Central memory CD8-positive, alpha-beta T cell (primary cell): ENCODE data around the gene P2RY14.
A peak's percentile ranks its signal among the peaks of the same experiment; 100 is the strongest.
"Not testable (repeated sequence)": the region's sequence is repeated elsewhere in the genome, so short reads cannot be mapped to it uniquely, and the experiment has no call there.

Experiments used
- ATAC-seq: fragments of 150-1000 bp; cut with Tn5 transposase; replicated peaks from 2 replicates; pipeline ENCODE4 v1.10.0; 2022; ENCODE audit warnings: mild to moderate bottlenecking, moderate FRiP score, moderate number of reproducible peaks; ENCODE audit not compliant: poor library complexity, severe bottlenecking; ENCODE audit errors: extremely low read depth
- DNase-seq, 2 donors: peaks; one replicate each; pipeline ENCODE4 v3.0.0; 2021; ENCODE audit warnings: low spot score in 2 of 2
- H3K27ac Mint-ChIP-seq: one replicate; pipeline ENCODE4 v1.8.0; 2022; ENCODE audit warnings: low read depth, mild to moderate bottlenecking, moderate library complexity, mixed read lengths
- H3K27me3 Mint-ChIP-seq: one replicate; pipeline ENCODE4 v1.8.0; 2022; ENCODE audit warnings: mixed read lengths
- H3K36me3 Mint-ChIP-seq: one replicate; pipeline ENCODE4 v1.8.0; 2022; ENCODE audit warnings: mild to moderate bottlenecking, moderate library complexity, mixed read lengths; ENCODE audit not compliant: insufficient read depth
- H3K4me1 Mint-ChIP-seq: one replicate; pipeline ENCODE4 v1.8.0; 2022; ENCODE audit warnings: mixed read lengths
- H3K4me3 Mint-ChIP-seq: one replicate; pipeline ENCODE4 v1.8.0; 2022; ENCODE audit warnings: mild to moderate bottlenecking, moderate library complexity, mixed read lengths
- H3K9me3 Mint-ChIP-seq: one replicate; pipeline ENCODE4 v1.8.0; 2022; ENCODE audit warnings: mixed read lengths

P2RY14 gene

DNA sequence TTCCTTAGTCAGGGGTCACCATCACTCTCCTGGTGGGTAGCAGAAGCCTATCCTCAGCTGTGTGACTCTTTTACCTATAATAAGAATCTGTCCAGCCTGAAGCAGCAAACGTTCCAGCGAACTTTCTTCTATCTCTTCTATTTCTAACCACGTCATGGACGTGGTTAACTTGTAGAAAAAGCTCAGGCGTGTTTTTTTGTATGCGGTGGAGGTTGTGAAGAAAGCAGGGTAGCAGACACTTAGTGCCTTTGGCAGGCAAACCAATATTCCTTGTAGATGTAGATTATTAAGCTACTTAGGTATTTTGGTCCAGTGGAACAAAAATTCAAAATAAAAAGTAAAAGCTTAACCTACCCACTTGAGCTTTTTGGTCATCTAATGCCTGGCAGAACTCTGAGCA, 43.5 kb downstream of the P2RY14 start:
- ATAC-seq (no peak), DNase-seq (no peak)
- no peak overlapping the region for H3K27ac Mint-ChIP-seq
- H3K36me3 Mint-ChIP-seq = peaks cover 2% of the 10 kb centered on the region
- H3K4me1 Mint-ChIP-seq = peaks cover 11% of the 10 kb centered on the region
- H3K4me3 Mint-ChIP-seq = no peak overlapping the region
- peaks cover 15% of the 10 kb centered on the region for H3K27me3 Mint-ChIP-seq
- no peaks in the 10 kb centered on the region for H3K9me3 Mint-ChIP-seq

DNA sequence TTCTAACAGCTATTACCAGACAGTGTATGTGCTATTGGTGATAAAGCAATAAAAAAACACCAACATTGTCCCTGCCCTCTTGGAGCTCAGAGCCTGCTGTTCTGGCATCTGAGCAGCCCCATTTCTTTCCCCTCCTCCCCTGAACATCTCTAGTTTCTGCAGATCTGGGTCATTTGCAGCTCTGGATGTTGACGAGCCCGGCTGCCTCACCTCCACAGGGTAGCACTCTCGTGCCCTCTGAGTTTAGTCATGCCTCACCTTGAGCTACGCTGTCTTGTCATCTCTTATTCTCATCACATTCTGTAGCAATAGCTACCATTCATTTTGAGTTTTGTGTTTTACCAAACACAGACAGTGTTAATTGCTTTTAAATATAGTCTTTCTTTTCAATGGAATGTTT, 45.4 kb downstream of the P2RY14 start:
- H3K27me3 Mint-ChIP-seq = peaks cover 15% of the 10 kb centered on the region
- H3K36me3 Mint-ChIP-seq = peaks cover 2% of the 10 kb centered on the region
- H3K27ac Mint-ChIP-seq = no peak overlapping the region
- DNase-seq = no peak
- H3K4me3 Mint-ChIP-seq = no peak overlapping the region
- peaks cover 17% of the 10 kb centered on the region for H3K4me1 Mint-ChIP-seq
- no peaks in the 10 kb centered on the region for H3K9me3 Mint-ChIP-seq
- ATAC-seq = no peak

DNA sequence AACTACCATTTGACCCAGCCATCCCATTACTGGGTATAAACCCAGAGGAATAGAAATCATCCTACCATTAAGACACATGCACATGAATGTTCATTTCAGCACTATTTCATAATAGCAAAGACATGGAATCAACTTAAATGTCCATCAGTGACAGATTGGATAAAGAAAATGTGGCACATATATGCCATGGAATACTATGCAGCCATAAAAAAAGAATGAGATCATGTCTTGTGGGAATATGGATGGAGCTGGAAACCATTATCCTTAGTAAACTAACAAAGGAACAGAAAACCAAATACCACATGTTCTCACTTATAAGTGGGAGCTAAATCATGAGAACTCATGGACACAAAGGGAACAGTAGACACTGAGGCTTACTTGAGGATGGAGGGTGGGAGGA, 45.9 kb downstream of the P2RY14 start:
- not testable (repeated sequence) for ATAC-seq, DNase-seq, H3K4me3 Mint-ChIP-seq, H3K27ac Mint-ChIP-seq, H3K9me3 Mint-ChIP-seq, H3K36me3 Mint-ChIP-seq
- H3K27me3 Mint-ChIP-seq = peaks cover 15% of the 10 kb centered on the region
- peaks cover 23% of the 10 kb centered on the region for H3K4me1 Mint-ChIP-seq

DNA sequence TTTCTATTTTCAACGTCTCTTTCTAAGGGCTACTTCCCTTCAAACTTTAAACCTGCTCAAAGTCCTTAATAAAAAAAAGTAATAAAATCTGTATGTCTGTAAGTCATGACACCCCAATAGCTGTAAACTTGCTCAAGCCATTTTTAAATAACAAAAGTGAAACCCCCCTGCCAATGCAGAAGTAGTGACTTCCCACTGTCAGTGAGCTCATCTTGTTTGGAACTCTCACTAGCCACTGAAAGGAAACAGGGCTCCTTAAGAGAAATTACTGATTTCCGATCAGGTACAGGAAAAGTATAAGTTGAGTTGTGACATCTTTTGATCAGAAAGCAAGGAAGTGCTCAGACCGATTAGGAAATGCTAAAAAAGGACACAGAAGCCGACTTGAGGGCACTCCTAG, 47.7 kb downstream of the P2RY14 start:
- H3K4me1 Mint-ChIP-seq = peaks cover 29% of the 10 kb centered on the region

DNA sequence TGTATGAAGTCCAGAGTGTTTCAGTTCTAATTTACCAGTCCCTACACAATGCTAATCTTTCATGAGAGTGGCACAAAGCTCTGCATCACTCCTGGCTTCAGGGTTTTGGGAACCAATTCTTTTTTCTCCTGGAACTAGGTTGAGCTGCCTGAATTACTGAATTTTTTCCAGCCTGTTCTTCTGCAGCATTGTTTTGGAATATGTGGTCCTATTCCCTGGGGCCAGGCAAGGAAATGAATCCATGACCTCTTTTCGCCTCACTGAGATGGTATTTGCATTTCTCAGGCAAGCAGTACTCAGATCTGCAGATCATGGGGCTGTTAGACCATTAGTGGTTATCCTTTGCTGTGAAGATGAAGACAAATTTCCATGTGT, 49.7 kb downstream of the P2RY14 start:
- ATAC-seq (no peak), DNase-seq (no peak)
- H3K4me3 Mint-ChIP-seq = no peak overlapping the region
- no peak overlapping the region for H3K27ac Mint-ChIP-seq
- peaks cover 4% of the 10 kb centered on the region for H3K36me3 Mint-ChIP-seq
- peaks cover 10% of the 10 kb centered on the region for H3K27me3 Mint-ChIP-seq
- H3K4me1 Mint-ChIP-seq = peaks cover 46% of the 10 kb centered on the region
- no peaks in the 10 kb centered on the region for H3K9me3 Mint-ChIP-seq

More for the DNA sequence above, 47.7 kb downstream of the P2RY14 start:
- Mint-ChIP-seq H3K36me3 (peaks cover 4% of the 10 kb centered on the region), H3K27me3 (peaks cover 15% of the 10 kb centered on the region), H3K9me3 (no peaks in the 10 kb centered on the region), H3K27ac (peak overlapping the region; percentile 62), H3K4me3 (no peak overlapping the region)
- ATAC-seq (no peak), DNase-seq (no peak)

DNA sequence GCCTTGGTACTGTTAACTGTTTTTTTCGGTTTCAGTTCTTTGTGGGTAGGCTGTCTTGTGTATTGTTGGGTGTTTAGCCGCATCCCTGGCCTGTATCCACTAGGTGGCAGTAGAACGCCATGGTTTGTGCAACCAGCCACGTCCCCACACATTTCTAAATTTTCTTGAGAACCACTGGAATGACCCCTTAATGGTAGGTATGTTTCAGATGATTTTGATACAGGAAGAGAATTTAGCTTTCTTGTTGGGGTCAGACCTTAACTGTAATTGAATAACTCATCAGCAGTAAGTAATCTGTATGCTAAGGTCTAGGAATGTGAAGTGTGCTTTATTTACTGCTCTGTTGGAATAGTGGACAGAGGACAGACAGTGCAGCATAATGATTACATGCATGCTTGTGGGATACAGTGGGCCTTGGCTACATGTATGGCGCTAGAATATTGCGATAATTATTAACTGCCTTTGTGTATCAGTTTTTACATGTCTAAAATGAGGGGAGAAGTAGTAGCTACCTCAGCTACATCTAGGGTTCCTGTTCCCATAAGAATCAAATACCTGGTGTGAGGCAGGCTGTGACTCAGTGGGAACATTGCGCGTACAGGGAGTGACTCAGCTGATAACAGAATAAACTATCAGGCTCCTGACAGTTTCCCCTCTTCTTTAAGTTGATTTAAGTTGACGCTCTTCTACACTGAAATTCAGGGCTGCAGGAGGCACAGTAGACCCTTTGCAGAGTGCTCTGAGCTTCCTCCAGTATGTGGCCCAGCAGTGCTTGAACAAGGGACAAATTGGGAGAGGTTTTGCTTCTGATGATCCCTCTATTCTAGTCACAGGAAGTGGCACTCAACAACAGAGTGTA, 50.3 kb downstream of the P2RY14 start:
- Mint-ChIP-seq H3K27ac (no peak overlapping the region), H3K4me3 (no peak overlapping the region), H3K9me3 (no peaks in the 10 kb centered on the region), H3K4me1 (peaks cover 46% of the 10 kb centered on the region), H3K36me3 (peaks cover 4% of the 10 kb centered on the region), H3K27me3 (peaks cover 4% of the 10 kb centered on the region)
- ATAC-seq (peak; percentile 68), DNase-seq (peak; percentile 65 to 68)

DNA sequence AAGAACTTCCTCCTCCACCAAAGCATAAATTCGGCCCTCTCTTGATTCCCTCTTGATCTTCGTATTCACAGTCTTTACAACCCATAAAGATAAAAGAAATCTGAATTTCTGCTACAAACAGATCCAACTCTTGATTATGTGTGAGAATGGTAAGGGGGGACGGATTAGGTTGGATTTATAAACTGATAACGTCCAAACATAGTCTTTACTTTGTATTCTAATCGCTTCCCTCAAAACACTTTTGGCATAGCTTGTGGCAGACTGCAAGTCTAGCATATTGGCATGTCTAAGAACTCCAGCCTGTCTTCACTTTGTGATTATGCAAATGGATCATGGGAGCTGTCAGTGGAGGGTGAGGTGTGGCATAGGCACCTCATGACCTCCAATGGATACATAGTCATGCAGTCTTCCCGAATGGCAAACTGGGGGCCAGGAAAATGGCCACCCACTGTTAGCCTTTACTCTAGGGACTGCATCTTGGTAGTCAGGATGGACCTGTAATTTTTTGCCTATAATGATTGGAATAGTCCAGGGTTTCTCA, 51.0 kb downstream of the P2RY14 start:
- Mint-ChIP-seq H3K9me3 (no peaks in the 10 kb centered on the region), H3K4me1 (peaks cover 46% of the 10 kb centered on the region), H3K4me3 (no peak overlapping the region), H3K36me3 (peaks cover 4% of the 10 kb centered on the region), H3K27me3 (no peaks in the 10 kb centered on the region), H3K27ac (no peak overlapping the region)
- DNase-seq (no peak), ATAC-seq (no peak)

DNA sequence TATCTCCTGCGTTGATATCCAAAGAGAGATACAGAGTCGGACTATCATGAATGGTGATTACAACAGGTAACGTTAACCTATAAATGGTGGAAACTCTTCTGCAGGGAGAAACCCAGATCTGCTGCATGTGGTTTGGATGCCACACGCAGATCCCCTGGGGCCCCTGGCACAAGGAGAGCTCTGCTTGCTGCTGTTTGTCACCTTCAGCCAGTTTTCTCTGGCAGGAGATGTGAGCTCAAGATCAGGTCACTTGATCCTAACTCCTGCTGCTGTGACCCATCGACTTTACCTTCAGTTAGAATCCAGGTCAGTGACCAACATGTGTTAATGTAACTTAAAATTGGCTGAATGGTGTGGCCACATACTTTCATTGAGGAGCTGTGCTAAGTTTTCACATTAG, 51.5 kb downstream of the P2RY14 start:
- no peaks in the 10 kb centered on the region for H3K27me3 Mint-ChIP-seq
- ATAC-seq (no peak), DNase-seq (no peak)
- no peak overlapping the region for H3K4me3 Mint-ChIP-seq
- no peak overlapping the region for H3K27ac Mint-ChIP-seq
- H3K4me1 Mint-ChIP-seq = peaks cover 46% of the 10 kb centered on the region
- H3K9me3 Mint-ChIP-seq = no peaks in the 10 kb centered on the region
- peaks cover 4% of the 10 kb centered on the region for H3K36me3 Mint-ChIP-seq

DNA sequence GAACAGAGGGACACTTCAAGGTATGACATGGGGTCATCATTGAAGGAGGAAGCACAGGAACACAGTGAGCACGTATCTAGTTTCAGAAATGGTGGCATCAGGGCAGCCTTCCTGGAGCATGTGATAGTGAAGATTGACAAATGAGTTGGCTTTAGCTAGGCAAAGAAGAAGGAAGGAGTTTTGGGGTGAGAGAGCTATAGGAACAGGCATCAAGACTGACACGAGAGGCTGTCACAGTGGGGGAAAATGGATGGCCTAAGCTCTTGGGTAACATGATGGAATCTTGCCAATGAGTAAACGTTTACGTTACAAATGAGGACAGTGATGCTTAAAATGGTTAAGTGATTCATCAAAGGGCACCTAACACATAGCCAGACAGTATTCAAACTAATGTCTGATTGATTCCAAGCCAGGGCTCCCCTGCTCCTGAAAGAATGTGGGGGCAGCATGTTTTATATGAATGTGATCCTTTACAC, 52.2 kb downstream of the P2RY14 start:
- Mint-ChIP-seq H3K9me3 (no peaks in the 10 kb centered on the region), H3K27me3 (no peaks in the 10 kb centered on the region), H3K4me3 (no peak overlapping the region), H3K4me1 (peaks cover 45% of the 10 kb centered on the region), H3K27ac (no peak overlapping the region), H3K36me3 (peaks cover 4% of the 10 kb centered on the region)
- DNase-seq (no peak), ATAC-seq (no peak)

DNA sequence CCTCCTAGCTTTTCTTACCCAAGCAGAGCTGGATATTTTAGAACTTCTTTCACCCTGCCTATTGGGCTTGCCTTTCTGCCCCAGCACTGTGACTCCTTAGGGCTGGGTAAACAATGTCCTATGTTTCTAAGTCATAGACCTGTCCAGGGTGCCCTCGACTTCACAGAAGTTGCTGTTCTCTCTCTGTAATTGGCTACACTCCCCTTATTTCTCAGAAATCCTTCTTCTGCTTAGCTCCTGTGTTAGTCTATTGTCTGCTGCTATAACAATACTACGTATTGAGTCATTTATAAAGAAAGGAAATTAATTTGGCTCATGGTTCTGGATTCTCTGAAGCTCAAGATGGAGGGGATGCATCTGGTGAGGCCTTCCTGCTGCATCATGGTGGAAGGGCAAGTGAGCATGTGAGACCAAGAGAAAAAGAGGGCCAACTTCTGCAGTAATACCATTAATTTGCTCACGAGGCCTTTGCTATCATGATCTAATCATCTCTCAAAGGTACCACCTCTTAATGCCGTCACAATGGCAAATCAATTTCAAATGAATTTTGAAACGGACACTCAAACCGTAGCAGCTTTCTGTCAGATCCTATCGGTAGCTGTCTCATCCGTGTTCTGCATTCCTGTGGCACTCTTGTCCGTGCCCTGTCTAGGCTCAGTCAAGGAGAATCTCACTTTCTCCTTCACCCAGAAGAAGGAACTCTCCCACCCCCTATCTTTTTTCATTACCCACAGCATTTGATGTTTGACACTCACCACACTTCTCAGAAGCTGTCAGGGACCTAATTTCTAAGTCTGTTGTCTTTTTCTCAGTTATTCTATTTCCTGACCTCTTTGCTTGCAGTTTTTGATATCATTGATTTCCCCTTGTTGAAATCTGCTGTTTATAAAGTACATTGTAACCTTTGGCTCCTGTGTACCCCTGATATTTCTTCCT, 53.0 kb downstream of the P2RY14 start:
- DNase-seq (no peak), ATAC-seq (no peak)
- H3K4me3 Mint-ChIP-seq = no peak overlapping the region
- peaks cover 4% of the 10 kb centered on the region for H3K36me3 Mint-ChIP-seq
- no peaks in the 10 kb centered on the region for H3K27me3 Mint-ChIP-seq
- H3K4me1 Mint-ChIP-seq = peaks cover 37% of the 10 kb centered on the region
- H3K27ac Mint-ChIP-seq = peak overlapping the region; percentile 11
- peaks cover 5% of the 10 kb centered on the region for H3K9me3 Mint-ChIP-seq

DNA sequence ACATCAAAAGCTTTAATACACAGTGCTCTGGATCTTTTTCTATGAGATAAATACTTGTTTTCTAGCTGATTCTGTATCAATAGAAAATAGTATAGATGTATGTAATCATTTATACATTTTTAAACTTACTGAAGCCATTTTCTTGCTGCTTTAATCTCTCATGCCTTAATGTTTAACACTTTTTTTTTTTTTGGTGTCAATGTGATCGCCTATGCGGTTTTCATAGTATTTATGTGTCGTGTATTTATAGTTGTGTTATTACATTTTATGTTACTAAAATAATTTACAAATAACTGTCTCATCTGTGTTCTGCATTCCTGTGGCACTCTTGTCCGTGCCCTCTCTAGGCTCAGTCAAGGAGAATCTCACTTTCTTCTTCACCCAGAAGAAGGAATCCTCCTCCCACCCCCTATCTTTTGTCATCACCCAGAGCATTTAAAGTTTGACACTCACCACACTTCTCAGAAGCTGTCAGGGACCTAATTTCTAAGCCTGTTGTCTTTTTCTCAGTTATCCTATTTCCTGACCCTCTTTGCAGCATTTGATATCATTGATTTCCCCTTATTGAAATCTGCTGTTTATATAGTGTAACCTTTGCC, 54.0 kb downstream of the P2RY14 start:
- H3K4me3 Mint-ChIP-seq = no peak overlapping the region
- peak overlapping the region; percentile 61 for H3K27ac Mint-ChIP-seq
- H3K27me3 Mint-ChIP-seq = no peaks in the 10 kb centered on the region
- peaks cover 5% of the 10 kb centered on the region for H3K9me3 Mint-ChIP-seq
- ATAC-seq = peak; percentile 22
- no peak for DNase-seq
- H3K36me3 Mint-ChIP-seq = peaks cover 2% of the 10 kb centered on the region
- H3K4me1 Mint-ChIP-seq = peaks cover 35% of the 10 kb centered on the region

DNA sequence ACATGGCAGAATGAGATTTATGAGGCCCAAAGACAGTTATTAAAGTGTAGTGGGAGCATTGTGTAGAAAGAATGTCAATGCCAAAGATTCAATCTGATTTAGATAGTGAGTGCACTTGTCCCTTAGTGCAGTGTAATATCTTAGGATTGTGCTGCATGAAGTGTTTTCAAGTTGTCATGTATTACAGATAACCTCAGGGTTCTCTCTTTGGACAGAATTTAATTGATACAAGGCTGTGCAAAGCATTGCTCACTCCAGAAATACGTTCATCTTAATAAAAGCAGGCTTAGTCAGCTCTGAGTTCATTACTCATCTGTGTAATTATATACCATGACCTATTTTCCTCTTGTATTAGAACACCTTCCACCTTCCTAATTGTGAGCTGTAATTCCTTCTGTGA, 59.3 kb downstream of the P2RY14 start:
- Mint-ChIP-seq H3K27ac (no peak overlapping the region), H3K4me3 (no peak overlapping the region), H3K27me3 (no peaks in the 10 kb centered on the region), H3K36me3 (no peaks in the 10 kb centered on the region), H3K4me1 (peaks cover under 1% of the 10 kb centered on the region), H3K9me3 (peaks cover 5% of the 10 kb centered on the region)
- ATAC-seq (no peak), DNase-seq (no peak)
